WTC11 (cell line): ENCODE measurements around the gene PAFAH2. TPM values are rescaled to one million over a fixed set of nuclear protein-coding genes. Genes with fewer than 3 reads are reported as not detected.

Experiments used
- ATAC-seq: fragments of 200-7000 bp; cut with Tn5 transposase; 2 replicates; pipeline ENCODE4 v1.10.0; 2021; ENCODE audit warnings: mild to moderate bottlenecking, moderate library complexity
- CTCF ChIA-PET: fragments of 300-600 bp; sonication (Branson Sonifier 250); formaldehyde crosslinking; loops from one replicate; lab custom pipeline; 2021; ENCODE audit warnings: antibody characterized with exemption; lab: Charles Lee
- POLR2A ChIA-PET: fragments of 350-600 bp; sonication (Branson Sonifier 250); formaldehyde crosslinking; loops from one replicate; lab custom pipeline; 2021; ENCODE audit warnings: antibody characterized with exemption; lab: Charles Lee
- DNase-seq: peaks from one replicate; pipeline ENCODE4 v3.0.0; 2021; ENCODE audit warnings: low spot score
- H3K27ac Mint-ChIP-seq: 2 replicates; pipeline ENCODE4 v1.8.0; 2021; ENCODE audit warnings: mixed read lengths
- H3K27me3 Mint-ChIP-seq: 2 replicates; pipeline ENCODE4 v1.8.0; 2021; ENCODE audit warnings: low read depth, mild to moderate bottlenecking, moderate library complexity, mixed read lengths
- H3K36me3 Mint-ChIP-seq: 2 replicates; pipeline ENCODE4 v1.8.0; 2021; ENCODE audit warnings: mixed read lengths
- H3K4me1 Mint-ChIP-seq: 2 replicates; pipeline ENCODE4 v1.8.0; 2022; ENCODE audit warnings: mixed read lengths
- H3K4me3 Mint-ChIP-seq: 2 replicates; pipeline ENCODE4 v1.8.0; 2021; ENCODE audit warnings: mild to moderate bottlenecking, moderate library complexity, mixed read lengths
- H3K9me3 Mint-ChIP-seq: 2 replicates; pipeline ENCODE4 v1.8.0; 2021; ENCODE audit warnings: mixed read lengths
- AFF4 ChIP-seq: sonication (generic); formaldehyde crosslinking; IDR thresholded peaks from 2 replicates; pipeline ENCODE4 v1.8.1; 2023; ENCODE audit warnings: mild to moderate bottlenecking, missing genetic modification reagents, borderline replicate concordance
- ELF4 ChIP-seq: sonication (generic); formaldehyde crosslinking; IDR thresholded peaks from 2 replicates; pipeline ENCODE4 v1.8.1; 2022; ENCODE audit warnings: low read depth, mild to moderate bottlenecking, moderate library complexity, missing genetic modification reagents
- ERG ChIP-seq: fragments of 250-450 bp; sonication (Bioruptor Pico); IDR thresholded peaks from 2 replicates; pipeline ENCODE4 v1.8.0; 2021; ENCODE audit warnings: mild to moderate bottlenecking
- FOXP1 ChIP-seq: sonication (generic); formaldehyde crosslinking; IDR thresholded peaks from 2 replicates; pipeline ENCODE4 v1.8.0; 2022; ENCODE audit warnings: missing genetic modification reagents, mild to moderate bottlenecking, moderate library complexity, borderline replicate concordance
- RELA ChIP-seq: sonication (generic); formaldehyde crosslinking; IDR thresholded peaks from 2 replicates; pipeline ENCODE4 v1.8.1; 2022; ENCODE audit warnings: missing genetic modification reagents, mild to moderate bottlenecking, borderline replicate concordance
- SMAD4 ChIP-seq: sonication (generic); formaldehyde crosslinking; IDR thresholded peaks from 2 replicates; pipeline ENCODE4 v1.8.0; 2022; ENCODE audit warnings: mild to moderate bottlenecking, missing genetic modification reagents
- USF1 ChIP-seq: sonication (generic); formaldehyde crosslinking; IDR thresholded peaks from 2 replicates; pipeline ENCODE4 v1.8.0; 2022; ENCODE audit warnings: mild to moderate bottlenecking, missing genetic modification reagents
- ZNF121 ChIP-seq: sonication (generic); formaldehyde crosslinking; IDR thresholded peaks from 2 replicates; pipeline ENCODE4 v1.8.0; 2023; ENCODE audit warnings: missing genetic modification reagents
- ZNF232 ChIP-seq: sonication (generic); formaldehyde crosslinking; IDR thresholded peaks from 2 replicates; pipeline ENCODE4 v1.8.0; 2022; ENCODE audit warnings: mild to moderate bottlenecking, missing genetic modification reagents
- ZNF512 ChIP-seq: sonication (generic); formaldehyde crosslinking; IDR thresholded peaks from 2 replicates; pipeline ENCODE4 v1.8.1; 2022; ENCODE audit warnings: missing genetic modification reagents, borderline replicate concordance
- total RNA-seq: library from RNA; stranded (reverse); gene quantifications from 3 replicates; pipeline ENCODE4 v1.2.3, GENCODE V29; 2021
- TF ChIP-seq, protein P1 (sequence below): sonication (generic); formaldehyde crosslinking; IDR thresholded peaks from 2 replicates; pipeline ENCODE4 v1.8.0; 2022; ENCODE audit warnings: mild to moderate bottlenecking, missing genetic modification reagents
- TF ChIP-seq, protein P2 (sequence below): sonication (generic); formaldehyde crosslinking; IDR thresholded peaks from 2 replicates; pipeline ENCODE4 v1.8.1; 2022; ENCODE audit warnings: low read depth, missing genetic modification reagents, borderline replicate concordance

PAFAH2 gene
- total RNA-seq, 1 experiment from 2014 or later, result 11.5 TPM

DNA sequence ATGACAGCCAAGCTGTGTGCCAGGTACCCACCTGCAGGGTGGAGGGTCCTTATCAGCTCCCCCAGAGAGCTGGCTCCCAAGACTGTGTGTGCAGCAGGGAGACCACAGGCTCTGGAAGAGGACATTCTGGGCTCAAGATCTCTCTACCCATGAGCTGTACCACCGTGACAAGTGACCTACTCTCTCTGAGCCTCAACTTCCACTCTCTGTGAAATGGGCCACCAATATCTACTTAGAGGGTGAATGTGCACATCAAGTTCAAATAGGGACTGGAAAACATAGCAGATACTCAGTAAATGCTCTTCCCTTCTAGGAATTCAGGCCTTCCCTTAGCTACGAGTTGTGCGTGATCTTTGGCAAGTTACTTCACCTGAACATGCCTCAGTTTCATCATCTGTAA lies 46.6 kb upstream of the PAFAH2 start (continued):
- TF ChIP-seq AFF4 (CRISPR knock-in tag), result no peak
- TF ChIP-seq ZNF232, result no peak
- no peak for TF ChIP-seq FOXP1
- TF ChIP-seq ERG (CRISPR knock-in tag), result no peak
- TF ChIP-seq, protein P1, sequence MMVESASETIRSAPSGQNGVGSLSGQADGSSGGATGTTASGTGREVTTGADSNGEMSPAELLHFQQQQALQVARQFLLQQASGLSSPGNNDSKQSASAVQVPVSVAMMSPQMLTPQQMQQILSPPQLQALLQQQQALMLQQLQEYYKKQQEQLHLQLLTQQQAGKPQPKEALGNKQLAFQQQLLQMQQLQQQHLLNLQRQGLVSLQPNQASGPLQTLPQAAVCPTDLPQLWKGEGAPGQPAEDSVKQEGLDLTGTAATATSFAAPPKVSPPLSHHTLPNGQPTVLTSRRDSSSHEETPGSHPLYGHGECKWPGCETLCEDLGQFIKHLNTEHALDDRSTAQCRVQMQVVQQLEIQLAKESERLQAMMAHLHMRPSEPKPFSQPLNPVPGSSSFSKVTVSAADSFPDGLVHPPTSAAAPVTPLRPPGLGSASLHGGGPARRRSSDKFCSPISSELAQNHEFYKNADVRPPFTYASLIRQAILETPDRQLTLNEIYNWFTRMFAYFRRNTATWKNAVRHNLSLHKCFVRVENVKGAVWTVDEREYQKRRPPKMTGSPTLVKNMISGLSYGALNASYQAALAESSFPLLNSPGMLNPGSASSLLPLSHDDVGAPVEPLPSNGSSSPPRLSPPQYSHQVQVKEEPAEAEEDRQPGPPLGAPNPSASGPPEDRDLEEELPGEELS (CRISPR knock-in tag), result no peak
- no peak for TF ChIP-seq RELA

DNA sequence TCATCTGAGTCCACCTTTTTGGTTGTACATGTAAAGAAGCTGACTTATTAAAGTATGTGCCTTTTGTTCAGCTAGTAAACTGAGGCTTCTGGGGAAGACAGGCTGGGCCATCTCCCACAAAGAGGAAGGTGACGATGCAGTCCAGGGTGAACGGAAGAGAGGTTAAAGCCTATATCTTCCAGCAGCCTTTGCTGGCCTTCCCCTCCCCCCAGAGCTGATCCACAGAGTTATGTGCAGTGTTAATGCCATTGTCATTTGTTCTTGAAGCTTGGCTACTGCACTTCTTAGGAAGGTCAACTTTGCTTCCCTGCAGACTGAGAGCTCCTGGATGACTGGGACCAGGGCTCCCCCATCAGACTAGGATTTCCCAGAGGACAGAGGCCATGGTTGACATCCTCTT lies 45.9 kb upstream of the PAFAH2 start:
- Mint-ChIP-seq H3K9me3 (no peaks in the 10 kb centered on the region), H3K4me3 (no peak overlapping the region), H3K27ac (no peak overlapping the region), H3K36me3 (no peaks in the 10 kb centered on the region), H3K4me1 (peaks cover 3% of the 10 kb centered on the region), H3K27me3 (peaks cover 73% of the 10 kb centered on the region)
- no peak for ATAC-seq
- ChIA-PET CTCF (interaction anchor here (1.0 to 3.7 kb wide), 4 partner anchors 8 to 101 kb away, joined by 3 to 55 read pairs (median 6); partner anchors contain the start of gene PAFAH2), POLR2A (no interaction called here)
- DNase-seq, result no peak
- TF ChIP-seq ZNF512, result no peak

DNA sequence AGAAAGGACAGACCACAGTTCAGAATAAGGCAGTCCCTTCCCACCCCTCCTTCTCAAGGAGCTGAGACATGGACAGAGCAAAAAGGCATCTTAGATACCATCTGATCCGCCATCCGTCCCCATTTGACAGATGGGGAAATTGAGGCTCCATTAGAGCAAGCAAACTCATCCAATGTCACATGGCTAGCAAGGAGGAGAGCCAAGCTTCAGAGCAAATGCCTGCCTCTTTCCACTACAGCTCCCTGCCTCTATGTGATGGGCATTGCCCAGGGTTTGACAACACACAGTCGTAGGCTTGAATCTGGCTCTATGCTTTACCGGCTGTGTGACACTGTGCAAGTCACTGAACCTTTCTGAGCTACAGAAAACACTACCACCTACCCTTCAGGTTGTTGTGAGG lies 44.1 kb upstream of the PAFAH2 start:
- H3K4me1 Mint-ChIP-seq, result peaks cover 3% of the 10 kb centered on the region
- CTCF ChIA-PET, result interaction anchor here (0.8 to 2.3 kb wide), 5 partner anchors 12 to 148 kb away, joined by 3 to 7 read pairs (median 4); partner anchors contain the start of genes CATSPER4 and ZNF593
- H3K27ac Mint-ChIP-seq, result no peak overlapping the region
- ATAC-seq, result no peak
- POLR2A ChIA-PET, result no interaction called here
- H3K4me3 Mint-ChIP-seq, result no peak overlapping the region
- H3K9me3 Mint-ChIP-seq, result no peaks in the 10 kb centered on the region
- no peaks in the 10 kb centered on the region for H3K36me3 Mint-ChIP-seq
- TF ChIP-seq SMAD4 (CRISPR knock-in tag) (no peak), ELF4 (CRISPR knock-in tag) (no peak), USF1 (CRISPR knock-in tag) (no peak), ZNF121 (CRISPR knock-in tag) (no peak)
- TF ChIP-seq, protein P2, sequence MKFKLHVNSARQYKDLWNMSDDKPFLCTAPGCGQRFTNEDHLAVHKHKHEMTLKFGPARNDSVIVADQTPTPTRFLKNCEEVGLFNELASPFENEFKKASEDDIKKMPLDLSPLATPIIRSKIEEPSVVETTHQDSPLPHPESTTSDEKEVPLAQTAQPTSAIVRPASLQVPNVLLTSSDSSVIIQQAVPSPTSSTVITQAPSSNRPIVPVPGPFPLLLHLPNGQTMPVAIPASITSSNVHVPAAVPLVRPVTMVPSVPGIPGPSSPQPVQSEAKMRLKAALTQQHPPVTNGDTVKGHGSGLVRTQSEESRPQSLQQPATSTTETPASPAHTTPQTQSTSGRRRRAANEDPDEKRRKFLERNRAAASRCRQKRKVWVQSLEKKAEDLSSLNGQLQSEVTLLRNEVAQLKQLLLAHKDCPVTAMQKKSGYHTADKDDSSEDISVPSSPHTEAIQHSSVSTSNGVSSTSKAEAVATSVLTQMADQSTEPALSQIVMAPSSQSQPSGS (CRISPR knock-in tag), result no peak
- no peak for DNase-seq
- H3K27me3 Mint-ChIP-seq, result peaks cover 60% of the 10 kb centered on the region
